Smooth muscle cell of the brain vasculature (primary cell): Measurements from ENCODE around the gene CHODL.

Experiments used
- DNase-seq: peaks from one replicate; pipeline ENCODE4 v3.0.0-alpha.2; 2012; ENCODE audit warnings: low read depth, low spot score

CHODL gene

GRCh38 chr21:18289876-18290275, 45.2 kb downstream of the CHODL start:
- DNase-seq = no peak

GRCh38 chr21:18294100-18294499, 49.5 kb downstream of the CHODL start:
- no peak for DNase-seq

GRCh38 chr21:18298228-18298627, 53.6 kb downstream of the CHODL start:
- DNase-seq = no peak
